HUES6 (cell line): ENCODE data around the gene C1QC.

Source experiments
- H3K27ac ChIP-seq: 2 replicates; pipeline ENCODE4 v1.7.0; 2013; ENCODE audit warnings: low read depth, mild to moderate bottlenecking, low read length, inconsistent platforms
- H3K27me3 ChIP-seq: 2 replicates; pipeline ENCODE4 v1.6.1; 2013; ENCODE audit warnings: low read length; ENCODE audit not compliant: control insufficient read depth, insufficient read depth
- H3K36me3 ChIP-seq: 2 replicates; pipeline ENCODE4 v1.6.1; 2013; ENCODE audit warnings: low read length; ENCODE audit not compliant: control insufficient read depth, insufficient read depth
- H3K4me1 ChIP-seq: 2 replicates; pipeline ENCODE4 v1.6.1; 2013; ENCODE audit warnings: low read length; ENCODE audit not compliant: control insufficient read depth, insufficient read depth
- H3K4me3 ChIP-seq: 2 replicates; pipeline ENCODE4 v1.5.1; 2013; ENCODE audit warnings: low read depth, low read length
- H3K9ac ChIP-seq: one replicate; pipeline ENCODE4 v1.6.1; 2013; ENCODE audit warnings: mild to moderate bottlenecking, low read length
- H3K9me3 ChIP-seq: 2 replicates; pipeline ENCODE4 v1.6.1; 2013; ENCODE audit warnings: low read depth, low read length; ENCODE audit not compliant: control insufficient read depth, insufficient read depth

C1QC gene

GRCh38 chr1:22619252-22619651, 24.2 kb upstream of the C1QC start:
- H3K27me3 ChIP-seq = peaks cover 44% of the 10 kb centered on the region; the same call in 1 of the 2 replicates
- no peak overlapping the region for H3K9ac ChIP-seq
- H3K4me3 ChIP-seq = no peak overlapping the region
- peaks cover 10% of the 10 kb centered on the region; the same call in 1 of the 2 replicates for H3K4me1 ChIP-seq
- no peaks in the 10 kb centered on the region for H3K9me3 ChIP-seq
- H3K27ac ChIP-seq = no peak overlapping the region
- no peaks in the 10 kb centered on the region for H3K36me3 ChIP-seq

GRCh38 chr1:22619798-22620197, 23.6 kb upstream of the C1QC start:
- peaks cover 39% of the 10 kb centered on the region; the same call in 1 of the 2 replicates for H3K27me3 ChIP-seq
- no peak overlapping the region for H3K9ac ChIP-seq
- no peak overlapping the region for H3K27ac ChIP-seq
- peaks cover 7% of the 10 kb centered on the region; the same call in 1 of the 2 replicates for H3K4me1 ChIP-seq
- H3K9me3 ChIP-seq = no peaks in the 10 kb centered on the region
- no peak overlapping the region for H3K4me3 ChIP-seq
- no peaks in the 10 kb centered on the region for H3K36me3 ChIP-seq

- Histone ChIP-seq H3K4me3 (no peak overlapping the region), H3K9me3 (no peaks in the 10 kb centered on the region), H3K4me1 (peaks cover 9% of the 10 kb centered on the region), H3K27me3 (peaks cover 31% of the 10 kb centered on the region; the same call in 1 of the 2 replicates), H3K36me3 (no peaks in the 10 kb centered on the region), H3K9ac (no peak overlapping the region), H3K27ac (no peak overlapping the region)
Observed at GRCh38 chr1:22621761-22622160, 21.7 kb upstream of the C1QC start.

- no peaks in the 10 kb centered on the region for H3K9me3 ChIP-seq
- no peaks in the 10 kb centered on the region for H3K36me3 ChIP-seq
- H3K4me1 ChIP-seq = peaks cover 21% of the 10 kb centered on the region
- no peak overlapping the region for H3K4me3 ChIP-seq
- H3K27me3 ChIP-seq = peaks cover 20% of the 10 kb centered on the region; the same call in 1 of the 2 replicates
- H3K27ac ChIP-seq = no peak overlapping the region
- H3K9ac ChIP-seq = no peak overlapping the region
Observed at GRCh38 chr1:22625262-22625925, 18.0 kb upstream of the C1QC start.

- H3K27ac ChIP-seq = no peak overlapping the region
- H3K4me1 ChIP-seq = peaks cover 32% of the 10 kb centered on the region
- H3K9me3 ChIP-seq = no peaks in the 10 kb centered on the region
- peaks cover 19% of the 10 kb centered on the region; the same call in 1 of the 2 replicates for H3K27me3 ChIP-seq
- no peak overlapping the region for H3K9ac ChIP-seq
- no peaks in the 10 kb centered on the region for H3K36me3 ChIP-seq
- 0 out of 2 replicates have a peak overlapping the region, but pooled peaks have one; percentile 15 for H3K4me3 ChIP-seq
Observed at GRCh38 chr1:22626237-22627157, 16.9 kb upstream of the C1QC start.

- H3K4me1 ChIP-seq = peaks cover 35% of the 10 kb centered on the region
- H3K9ac ChIP-seq = no peak overlapping the region
- no peaks in the 10 kb centered on the region for H3K9me3 ChIP-seq
- no peak overlapping the region for H3K27ac ChIP-seq
- peaks cover 15% of the 10 kb centered on the region; the same call in 1 of the 2 replicates for H3K27me3 ChIP-seq
- H3K36me3 ChIP-seq = no peaks in the 10 kb centered on the region
- H3K4me3 ChIP-seq = no peak overlapping the region
Observed at GRCh38 chr1:22627331-22627730, 16.1 kb upstream of the C1QC start.

- peaks cover 15% of the 10 kb centered on the region; the same call in 1 of the 2 replicates for H3K27me3 ChIP-seq
- H3K4me3 ChIP-seq = no peak overlapping the region
- H3K9me3 ChIP-seq = no peaks in the 10 kb centered on the region
- H3K9ac ChIP-seq = no peak overlapping the region
- no peaks in the 10 kb centered on the region for H3K36me3 ChIP-seq
- no peak overlapping the region for H3K27ac ChIP-seq
- H3K4me1 ChIP-seq = peaks cover 35% of the 10 kb centered on the region
Observed at GRCh38 chr1:22628698-22629444, 14.6 kb upstream of the C1QC start.

GRCh38 chr1:22629886-22630285, 13.5 kb upstream of the C1QC start:
- Histone ChIP-seq H3K9me3 (peaks cover 7% of the 10 kb centered on the region), H3K36me3 (no peaks in the 10 kb centered on the region), H3K27ac (no peak overlapping the region), H3K9ac (no peak overlapping the region), H3K4me3 (no peak overlapping the region), H3K27me3 (peaks cover 13% of the 10 kb centered on the region; the same call in 1 of the 2 replicates), H3K4me1 (peaks cover 35% of the 10 kb centered on the region)

GRCh38 chr1:22633697-22634463, 9.6 kb upstream of the C1QC start:
- Histone ChIP-seq H3K36me3 (no peaks in the 10 kb centered on the region), H3K4me1 (peaks cover 27% of the 10 kb centered on the region), H3K4me3 (no peak overlapping the region), H3K27ac (no peak overlapping the region), H3K9ac (no peak overlapping the region), H3K9me3 (peaks cover 11% of the 10 kb centered on the region), H3K27me3 (no peaks in the 10 kb centered on the region)

GRCh38 chr1:22635436-22635835, 8.0 kb upstream of the C1QC start:
- Histone ChIP-seq H3K9me3 (peaks cover 11% of the 10 kb centered on the region), H3K36me3 (no peaks in the 10 kb centered on the region), H3K27ac (no peak overlapping the region), H3K27me3 (no peaks in the 10 kb centered on the region), H3K4me1 (peaks cover 20% of the 10 kb centered on the region), H3K4me3 (no peak overlapping the region), H3K9ac (no peak overlapping the region)
